ENCODE results near the gene PCSK1.
"Not testable (repeated sequence)": the region's sequence is repeated elsewhere in the genome, so short reads cannot be mapped to it uniquely, and the experiment has no call there.

The PCSK1 gene

DNA sequence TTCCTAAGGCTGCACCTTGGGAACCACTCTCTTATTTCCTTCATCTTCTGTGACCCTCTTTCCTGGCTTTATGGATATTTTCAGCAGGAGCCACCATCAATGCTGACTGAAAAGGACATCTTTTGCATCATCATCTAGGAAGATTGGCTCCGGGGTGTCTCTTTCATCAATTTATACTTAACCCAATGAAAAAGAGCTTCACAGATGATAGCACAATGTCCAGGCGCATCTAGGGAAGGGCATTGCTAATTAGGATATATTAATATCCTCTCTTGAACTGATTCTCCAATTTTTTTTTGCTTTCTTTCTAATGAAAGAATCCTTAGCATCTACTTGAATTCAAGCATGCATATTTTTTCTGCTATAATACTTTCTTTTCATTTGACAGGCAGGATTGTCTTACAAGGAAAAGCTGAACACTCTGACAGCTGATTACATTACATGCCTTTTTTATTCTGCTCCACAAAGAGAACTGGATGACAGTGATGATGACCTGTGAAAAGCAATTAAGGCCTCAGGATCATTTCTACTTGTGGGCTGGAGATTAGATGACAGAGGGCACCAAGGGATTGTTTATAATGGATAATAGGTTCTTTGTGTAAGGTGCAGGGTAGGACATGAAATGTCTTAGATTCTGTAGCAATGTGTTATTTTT is 60.2 kb downstream of the PCSK1 start:
- no peak for DNase-seq (ENCODE audit: low spot score)

DNA sequence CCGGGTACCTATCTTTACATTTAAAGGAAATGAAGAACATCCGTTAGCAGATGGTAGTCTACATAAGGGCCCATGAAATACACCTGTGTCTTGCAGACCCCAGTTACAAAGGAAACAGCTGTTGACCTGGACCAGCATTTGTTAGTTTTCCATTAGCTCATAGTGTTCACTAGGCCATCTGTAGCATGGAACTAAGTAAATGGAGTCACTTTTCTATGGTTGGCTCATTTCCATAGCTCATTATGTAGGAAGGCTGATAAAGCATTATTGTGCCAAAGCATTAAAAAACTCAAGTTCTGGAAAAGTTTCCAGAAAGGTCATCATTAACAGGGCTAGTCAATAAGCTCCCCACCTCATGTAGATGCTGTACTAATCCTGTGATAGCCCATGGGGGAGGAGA is 62.1 kb downstream of the PCSK1 start:
- no peak for DNase-seq (ENCODE audit: low spot score)

DNA sequence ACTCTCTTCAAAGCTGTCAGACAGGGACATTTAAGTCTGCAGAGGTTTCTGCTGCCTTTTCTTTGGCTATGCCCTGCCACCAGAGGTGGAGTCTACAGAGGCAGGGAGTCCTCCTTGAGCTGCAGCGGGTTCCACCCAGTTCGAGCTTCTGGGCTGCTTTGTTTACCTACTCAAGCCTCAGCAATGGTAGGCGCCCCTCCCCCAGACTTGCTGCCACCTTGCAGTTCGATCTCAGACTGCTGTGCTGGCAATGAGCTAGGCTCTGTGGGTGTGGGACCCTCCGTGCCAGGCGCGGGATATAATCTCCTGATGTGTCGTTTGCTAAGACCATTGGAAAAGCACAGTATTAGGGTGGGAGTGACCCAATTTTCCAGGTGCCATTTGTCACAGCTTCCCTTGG is 65.7 kb downstream of the PCSK1 start:
- not testable (repeated sequence) for DNase-seq (ENCODE audit: low spot score)

DNA sequence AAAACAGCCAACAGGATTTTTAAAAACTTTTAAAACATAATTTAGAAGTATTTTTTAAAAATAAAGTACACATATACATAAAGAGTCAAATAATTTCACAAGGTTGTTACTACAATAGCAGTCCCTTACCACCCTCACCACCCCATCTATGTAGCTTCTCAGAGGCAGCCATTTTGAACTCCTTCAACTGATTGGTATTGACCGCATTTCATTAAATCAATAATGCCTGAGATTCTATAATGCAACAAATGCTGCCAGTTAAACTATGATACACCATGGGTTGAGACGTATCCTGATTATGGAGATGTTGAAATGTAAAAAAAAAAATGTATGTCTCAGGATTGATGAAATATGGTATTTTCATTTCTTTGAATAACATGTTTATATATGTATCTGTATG is 78.8 kb downstream of the PCSK1 start:
- no peak for DNase-seq (ENCODE audit: low spot score)

DNA sequence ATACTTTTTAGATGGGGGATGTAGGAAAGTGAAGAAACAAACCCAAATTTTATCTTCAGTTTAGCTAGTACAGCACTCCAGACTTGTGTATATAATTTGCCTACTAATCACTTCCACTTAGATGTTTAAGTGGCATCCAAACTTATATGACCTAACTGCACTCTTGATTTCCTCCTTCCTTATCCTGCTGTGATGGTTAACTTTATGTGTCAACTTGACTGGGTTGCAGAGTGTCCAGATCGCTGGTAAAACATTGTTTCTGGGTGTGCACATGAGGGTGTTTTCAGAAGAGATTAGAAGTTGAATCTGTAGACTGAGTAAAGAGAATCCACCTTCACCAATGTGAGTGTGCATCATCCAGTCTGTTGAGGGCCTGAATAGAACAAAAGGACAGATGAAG is 79.8 kb downstream of the PCSK1 start:
- no peak for DNase-seq (ENCODE audit: low spot score)

DNA sequence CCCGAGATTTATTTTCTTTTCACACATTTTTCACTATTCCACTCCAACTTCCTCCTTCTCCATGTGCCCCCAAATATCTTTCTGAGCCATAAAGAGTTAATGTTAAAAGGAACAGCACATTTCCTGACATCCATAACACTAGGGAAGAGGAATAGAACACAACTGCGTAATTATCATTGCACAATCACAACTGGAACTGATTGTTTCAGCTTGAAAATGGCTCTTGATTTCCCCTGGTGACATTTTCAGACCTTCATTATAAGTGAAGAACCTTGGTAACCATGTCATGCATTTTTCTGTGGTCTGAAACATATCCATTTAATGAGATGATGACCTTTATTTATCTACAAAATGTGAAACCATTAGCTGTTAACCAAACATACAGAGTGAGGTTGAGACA is 82.4 kb downstream of the PCSK1 start:
- DNase-seq (ENCODE audit: low spot score), result no peak

DNA sequence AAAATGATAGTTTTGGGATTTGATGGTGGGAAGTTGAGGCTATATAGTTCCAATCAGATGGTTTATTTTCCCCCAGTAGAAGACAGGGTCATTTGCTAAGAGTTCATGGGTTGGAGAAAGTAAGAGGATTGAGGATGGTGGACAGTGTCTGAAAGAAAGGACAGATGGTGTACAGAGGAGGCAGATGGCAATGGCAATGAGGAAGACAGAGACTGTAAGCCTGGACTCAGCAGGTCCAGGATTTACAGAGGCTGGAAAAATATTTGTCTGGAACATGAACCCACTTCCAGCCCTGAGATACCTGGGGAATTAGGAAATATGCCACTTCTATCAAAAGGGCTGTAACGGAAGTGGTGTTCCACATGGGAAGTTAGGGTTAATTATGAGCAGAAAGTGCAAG is 84.5 kb downstream of the PCSK1 start:
- no peak for DNase-seq (ENCODE audit: low spot score)

DNA sequence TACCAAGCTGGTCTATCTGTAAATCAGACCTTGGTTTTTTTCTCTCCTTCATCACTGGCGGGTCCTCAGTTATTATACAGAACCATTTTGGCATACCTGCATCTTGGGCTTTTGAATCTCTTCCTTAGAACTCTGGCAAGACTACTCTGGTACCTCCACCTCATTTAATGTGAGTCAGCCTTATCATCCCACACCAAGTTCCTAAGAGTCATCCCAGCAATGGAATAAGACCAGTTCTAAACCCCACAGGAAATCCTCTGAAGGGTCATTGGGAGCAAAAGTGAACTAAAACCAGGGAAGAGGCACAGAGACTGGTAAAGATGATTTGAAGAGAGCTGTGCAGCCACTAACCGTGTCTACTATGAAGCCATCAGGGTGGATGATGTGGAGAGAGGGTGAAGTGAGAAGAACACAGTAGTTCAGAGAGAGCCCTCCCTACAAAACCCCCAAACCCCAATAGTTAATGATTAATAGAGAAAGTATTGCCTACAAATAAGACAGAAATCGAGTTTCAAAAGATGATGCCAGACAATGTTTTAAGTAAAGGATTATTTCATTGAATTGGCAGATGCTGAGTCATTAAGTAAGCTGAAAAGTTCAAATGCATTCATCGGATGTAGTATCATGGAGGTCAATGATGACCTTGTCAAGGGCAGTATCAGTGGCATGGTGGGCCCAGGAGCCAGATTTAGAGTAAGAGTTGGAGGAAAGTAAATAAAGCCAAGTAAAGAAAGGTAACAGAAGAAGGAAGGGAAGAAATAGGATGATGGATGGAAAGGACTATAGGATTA is 85.4 kb downstream of the PCSK1 start:
- no peak for DNase-seq (ENCODE audit: low spot score)

DNA sequence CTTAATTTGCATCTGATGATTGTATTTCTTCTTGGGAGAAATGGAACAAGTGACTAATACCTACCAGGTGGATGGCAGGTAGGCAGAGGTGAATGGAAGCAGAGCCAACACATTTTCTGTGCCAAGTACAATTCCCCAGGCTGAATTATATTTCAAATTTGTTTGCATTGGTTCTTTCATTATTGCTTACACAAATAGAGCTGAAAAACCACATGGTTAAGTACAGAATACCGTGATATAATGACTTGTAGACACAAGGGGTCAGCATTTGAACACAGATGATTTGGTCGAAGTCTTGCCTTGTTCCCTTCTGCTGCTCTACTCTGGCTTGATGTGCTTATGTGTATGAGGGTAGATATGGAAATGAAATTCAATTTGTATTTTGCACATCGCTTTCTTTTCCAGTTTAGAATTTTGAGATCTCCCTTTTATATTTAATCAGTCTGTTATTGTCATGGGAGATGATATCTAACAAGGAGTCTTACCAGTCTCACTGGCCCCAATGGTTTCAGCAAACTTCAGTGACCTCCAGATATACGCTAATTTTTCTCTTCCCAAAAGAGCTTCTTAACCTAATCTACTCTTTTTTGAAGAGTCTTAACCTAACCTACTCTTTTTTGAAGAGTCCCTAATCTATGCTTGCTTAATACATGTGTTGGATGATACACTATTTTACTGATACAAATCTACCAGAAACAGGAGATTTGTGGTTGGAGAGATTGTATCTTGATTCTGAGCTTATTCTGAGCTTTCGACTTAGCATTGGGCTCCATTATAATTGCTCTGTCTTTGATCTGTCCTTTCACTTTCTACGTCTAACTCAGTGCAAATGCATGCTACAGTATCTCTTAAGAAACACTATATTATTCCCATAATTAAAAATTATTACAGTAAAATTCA is 88.1 kb downstream of the PCSK1 start:
- no peak for DNase-seq (ENCODE audit: low spot score)

DNA sequence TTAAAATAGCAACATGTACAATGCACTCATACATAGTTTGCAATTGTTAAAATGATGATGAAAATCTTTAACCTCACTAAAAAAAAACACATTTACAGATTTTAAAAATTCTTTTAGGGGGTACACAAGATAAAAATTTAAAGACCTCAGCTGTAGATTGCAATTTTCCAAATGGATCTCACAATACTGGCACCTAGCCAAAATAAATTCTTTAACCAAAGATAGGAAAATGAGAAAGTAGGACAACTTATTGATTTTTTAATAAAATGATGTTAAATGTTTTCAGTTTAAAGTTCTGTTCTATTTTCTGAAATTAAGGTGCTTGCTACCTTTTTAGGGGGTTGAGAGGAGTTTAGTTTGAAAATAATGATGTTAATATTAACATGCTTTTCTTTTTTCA is 90.0 kb downstream of the PCSK1 start:
- no peak for DNase-seq (ENCODE audit: low spot score)

DNA sequence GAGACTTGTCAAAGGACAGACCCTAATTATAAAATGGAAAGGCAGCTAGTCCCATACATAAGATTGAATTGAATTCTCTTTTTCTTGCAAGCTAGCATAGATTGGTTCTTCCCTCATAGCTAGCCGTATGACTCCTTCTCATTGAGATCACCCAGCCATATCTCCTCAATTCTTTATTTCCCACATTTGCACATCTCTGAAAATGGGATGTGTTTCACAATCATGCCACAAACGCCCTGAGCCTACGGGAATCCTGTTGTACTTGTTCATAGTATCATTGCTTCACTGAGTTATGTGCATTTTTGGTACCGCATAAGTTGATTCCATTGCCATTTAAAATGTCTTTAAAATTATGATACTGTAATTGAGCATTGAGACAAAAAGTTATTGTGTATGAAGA is 90.5 kb downstream of the PCSK1 start:
- no peak for DNase-seq (ENCODE audit: low spot score)

Data from HuH-7.5 (cell line).